ENCODE measurements around the gene TENM4.

Gene TENM4

DNA sequence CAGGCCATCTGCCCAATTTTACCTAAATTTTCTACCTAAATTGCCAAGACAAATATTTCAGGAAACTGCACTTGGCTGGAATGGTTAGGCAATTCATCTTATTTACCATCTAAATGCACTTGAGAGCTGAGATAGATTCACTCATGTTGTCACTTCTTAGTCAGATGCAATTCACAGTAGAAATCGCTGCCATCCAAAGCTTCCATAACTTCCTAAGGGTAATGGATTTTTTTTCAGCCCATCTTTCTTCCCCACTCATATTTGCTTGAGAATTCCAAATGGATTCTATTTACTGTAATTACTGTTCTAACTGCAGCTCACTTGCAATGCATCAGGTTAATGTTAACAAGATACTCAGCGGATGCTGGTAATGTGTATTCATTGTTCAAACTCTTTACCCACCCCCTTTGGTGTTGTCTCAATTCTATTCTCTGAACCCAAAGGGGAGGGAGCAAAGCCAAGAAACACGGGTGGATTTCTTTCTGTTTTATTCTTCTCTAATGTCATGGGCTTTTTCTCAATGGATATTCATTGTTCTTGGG is 96.0 kb downstream of the TENM4 start:
- no peak for TF ChIP-seq ZBTB7A (IDR thresholded peaks at IDR 0.05; ENCODE audit: low read depth)
- TF ChIP-seq RAD21 (IDR thresholded peaks at IDR 0.05; ENCODE audit: low read depth): no peak
- TF ChIP-seq, protein P1, sequence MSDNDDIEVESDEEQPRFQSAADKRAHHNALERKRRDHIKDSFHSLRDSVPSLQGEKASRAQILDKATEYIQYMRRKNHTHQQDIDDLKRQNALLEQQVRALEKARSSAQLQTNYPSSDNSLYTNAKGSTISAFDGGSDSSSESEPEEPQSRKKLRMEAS (IDR thresholded peaks at IDR 0.05): no peak
- no peak for TF ChIP-seq EP300 (IDR thresholded peaks at IDR 0.05; ENCODE audit: borderline replicate concordance)
- no peak for TF ChIP-seq CREB1 (IDR thresholded peaks at IDR 0.05; ENCODE audit: low read depth)
- no peak for TF ChIP-seq EGR1 (IDR thresholded peaks at IDR 0.05)
- TF ChIP-seq TCF12 (IDR thresholded peaks at IDR 0.05; ENCODE audit: low read depth): no peak
- TF ChIP-seq FOXM1 (IDR thresholded peaks at IDR 0.05; ENCODE audit: borderline replicate concordance, low read depth): no peak
- TF ChIP-seq, protein P2, sequence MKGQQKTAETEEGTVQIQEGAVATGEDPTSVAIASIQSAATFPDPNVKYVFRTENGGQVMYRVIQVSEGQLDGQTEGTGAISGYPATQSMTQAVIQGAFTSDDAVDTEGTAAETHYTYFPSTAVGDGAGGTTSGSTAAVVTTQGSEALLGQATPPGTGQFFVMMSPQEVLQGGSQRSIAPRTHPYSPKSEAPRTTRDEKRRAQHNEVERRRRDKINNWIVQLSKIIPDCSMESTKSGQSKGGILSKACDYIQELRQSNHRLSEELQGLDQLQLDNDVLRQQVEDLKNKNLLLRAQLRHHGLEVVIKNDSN (IDR thresholded peaks at IDR 0.05): no peak
- TF ChIP-seq CEBPB (IDR thresholded peaks at IDR 0.05): no peak
- no peak for TF ChIP-seq TAF1 (IDR thresholded peaks at IDR 0.05; ENCODE audit: low read depth)

DNA sequence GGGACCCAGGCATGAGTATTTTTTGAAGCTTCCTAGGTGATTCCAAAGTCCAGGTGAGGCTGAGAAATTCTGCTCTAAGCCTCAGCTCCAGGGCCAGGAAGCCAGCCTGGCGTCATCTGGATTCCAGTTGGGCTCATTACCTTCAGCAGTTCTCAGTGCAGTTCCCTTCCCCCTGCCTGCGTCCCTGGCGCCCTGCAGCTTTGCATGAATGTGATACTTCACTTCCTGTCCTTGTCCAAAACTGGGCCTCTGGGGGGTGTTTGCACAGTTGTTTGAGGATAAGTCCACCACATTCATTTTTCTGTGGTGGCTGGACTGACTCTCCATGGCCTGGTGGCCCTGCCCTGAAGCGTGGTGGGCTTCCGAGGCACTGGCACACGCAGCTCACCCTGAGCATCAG is 98.1 kb downstream of the TENM4 start:
- TF ChIP-seq ZBTB7A (IDR thresholded peaks at IDR 0.05; ENCODE audit: low read depth) (no peak), EGR1 (IDR thresholded peaks at IDR 0.05) (no peak), FOXM1 (IDR thresholded peaks at IDR 0.05; ENCODE audit: borderline replicate concordance, low read depth) (no peak), TAF1 (IDR thresholded peaks at IDR 0.05; ENCODE audit: low read depth) (no peak), TEAD4 (IDR thresholded peaks at IDR 0.05) (no peak), NFIC (IDR thresholded peaks at IDR 0.05) (no peak), CREB1 (IDR thresholded peaks at IDR 0.05; ENCODE audit: low read depth) (no peak), EP300 (IDR thresholded peaks at IDR 0.05; ENCODE audit: borderline replicate concordance) (no peak), RAD21 (IDR thresholded peaks at IDR 0.05; ENCODE audit: low read depth) (no peak), CEBPB (IDR thresholded peaks at IDR 0.05) (no peak), TCF12 (IDR thresholded peaks at IDR 0.05; ENCODE audit: low read depth) (no peak), YY1 (IDR thresholded peaks at IDR 0.05; ENCODE audit: low read depth) (no peak)
- TF ChIP-seq, protein P1 (IDR thresholded peaks at IDR 0.05): no peak
- TF ChIP-seq, protein P2 (IDR thresholded peaks at IDR 0.05): no peak
- TF ChIP-seq, protein P3, sequence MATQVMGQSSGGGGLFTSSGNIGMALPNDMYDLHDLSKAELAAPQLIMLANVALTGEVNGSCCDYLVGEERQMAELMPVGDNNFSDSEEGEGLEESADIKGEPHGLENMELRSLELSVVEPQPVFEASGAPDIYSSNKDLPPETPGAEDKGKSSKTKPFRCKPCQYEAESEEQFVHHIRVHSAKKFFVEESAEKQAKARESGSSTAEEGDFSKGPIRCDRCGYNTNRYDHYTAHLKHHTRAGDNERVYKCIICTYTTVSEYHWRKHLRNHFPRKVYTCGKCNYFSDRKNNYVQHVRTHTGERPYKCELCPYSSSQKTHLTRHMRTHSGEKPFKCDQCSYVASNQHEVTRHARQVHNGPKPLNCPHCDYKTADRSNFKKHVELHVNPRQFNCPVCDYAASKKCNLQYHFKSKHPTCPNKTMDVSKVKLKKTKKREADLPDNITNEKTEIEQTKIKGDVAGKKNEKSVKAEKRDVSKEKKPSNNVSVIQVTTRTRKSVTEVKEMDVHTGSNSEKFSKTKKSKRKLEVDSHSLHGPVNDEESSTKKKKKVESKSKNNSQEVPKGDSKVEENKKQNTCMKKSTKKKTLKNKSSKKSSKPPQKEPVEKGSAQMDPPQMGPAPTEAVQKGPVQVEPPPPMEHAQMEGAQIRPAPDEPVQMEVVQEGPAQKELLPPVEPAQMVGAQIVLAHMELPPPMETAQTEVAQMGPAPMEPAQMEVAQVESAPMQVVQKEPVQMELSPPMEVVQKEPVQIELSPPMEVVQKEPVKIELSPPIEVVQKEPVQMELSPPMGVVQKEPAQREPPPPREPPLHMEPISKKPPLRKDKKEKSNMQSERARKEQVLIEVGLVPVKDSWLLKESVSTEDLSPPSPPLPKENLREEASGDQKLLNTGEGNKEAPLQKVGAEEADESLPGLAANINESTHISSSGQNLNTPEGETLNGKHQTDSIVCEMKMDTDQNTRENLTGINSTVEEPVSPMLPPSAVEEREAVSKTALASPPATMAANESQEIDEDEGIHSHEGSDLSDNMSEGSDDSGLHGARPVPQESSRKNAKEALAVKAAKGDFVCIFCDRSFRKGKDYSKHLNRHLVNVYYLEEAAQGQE (IDR thresholded peaks at IDR 0.05; ENCODE audit: low read depth): no peak

DNA sequence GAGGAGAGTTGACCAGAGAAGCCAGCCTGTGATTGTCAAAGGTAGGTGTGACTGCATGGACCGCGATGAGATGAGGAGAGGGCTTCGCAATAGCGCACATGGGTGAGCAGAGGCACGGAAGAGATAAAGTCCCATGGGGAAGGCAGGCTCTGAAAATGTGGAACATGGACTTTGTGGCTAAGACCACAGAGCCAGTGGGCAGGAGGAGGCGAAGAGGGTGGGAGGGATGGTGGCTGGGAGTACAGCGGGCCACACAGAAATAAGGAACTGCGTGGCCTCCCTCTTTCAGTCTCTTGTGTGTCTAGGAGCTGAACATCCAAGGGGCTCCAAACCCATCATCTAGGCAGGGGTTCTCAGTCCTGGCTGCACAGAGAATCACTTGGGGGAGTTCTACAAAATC is 98.6 kb downstream of the TENM4 start:
- no peak for TF ChIP-seq TAF1 (IDR thresholded peaks at IDR 0.05; ENCODE audit: low read depth)
- TF ChIP-seq EGR1 (IDR thresholded peaks at IDR 0.05): no peak
- TF ChIP-seq YY1 (IDR thresholded peaks at IDR 0.05; ENCODE audit: low read depth): no peak
- TF ChIP-seq, protein P1 (IDR thresholded peaks at IDR 0.05): no peak
- TF ChIP-seq, protein P3 (IDR thresholded peaks at IDR 0.05; ENCODE audit: low read depth): no peak
- TF ChIP-seq TEAD4 (IDR thresholded peaks at IDR 0.05): no peak
- no peak for TF ChIP-seq ZBTB7A (IDR thresholded peaks at IDR 0.05; ENCODE audit: low read depth)
- no peak for TF ChIP-seq CREB1 (IDR thresholded peaks at IDR 0.05; ENCODE audit: low read depth)
- TF ChIP-seq, protein P2 (IDR thresholded peaks at IDR 0.05): no peak
- no peak for TF ChIP-seq TCF12 (IDR thresholded peaks at IDR 0.05; ENCODE audit: low read depth)
- TF ChIP-seq CEBPB (IDR thresholded peaks at IDR 0.05): no peak
- no peak for TF ChIP-seq RAD21 (IDR thresholded peaks at IDR 0.05; ENCODE audit: low read depth)
- TF ChIP-seq FOXM1 (IDR thresholded peaks at IDR 0.05; ENCODE audit: borderline replicate concordance, low read depth): no peak
- no peak for TF ChIP-seq NFIC (IDR thresholded peaks at IDR 0.05)
- TF ChIP-seq EP300 (IDR thresholded peaks at IDR 0.05; ENCODE audit: borderline replicate concordance): no peak

DNA sequence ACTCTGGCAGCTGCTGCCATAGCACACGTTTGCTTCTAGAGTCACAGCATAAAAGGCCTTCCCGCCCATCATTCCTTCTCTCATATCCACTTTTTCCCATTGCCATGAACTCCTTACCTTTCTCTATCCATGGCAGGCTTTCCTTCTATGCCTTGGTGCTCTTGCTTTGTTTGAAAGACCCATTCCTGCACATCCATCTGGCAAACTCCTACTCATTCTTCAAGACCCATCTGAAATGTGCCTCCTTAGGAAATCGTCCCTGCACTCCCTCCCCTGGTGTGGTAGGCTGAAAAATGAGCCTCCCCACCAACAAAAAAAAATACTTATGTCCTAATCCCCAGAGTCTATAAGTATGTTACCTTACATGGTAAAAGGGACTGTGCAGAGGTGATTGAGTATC is 100.3 kb downstream of the TENM4 start:
- TF ChIP-seq, protein P2 (IDR thresholded peaks at IDR 0.05): no peak
- no peak for TF ChIP-seq RAD21 (IDR thresholded peaks at IDR 0.05; ENCODE audit: low read depth)
- TF ChIP-seq TAF1 (IDR thresholded peaks at IDR 0.05; ENCODE audit: low read depth): no peak
- no peak for TF ChIP-seq FOXM1 (IDR thresholded peaks at IDR 0.05; ENCODE audit: borderline replicate concordance, low read depth)
- TF ChIP-seq YY1 (IDR thresholded peaks at IDR 0.05; ENCODE audit: low read depth): no peak
- TF ChIP-seq ZBTB7A (IDR thresholded peaks at IDR 0.05; ENCODE audit: low read depth): no peak
- TF ChIP-seq, protein P3 (IDR thresholded peaks at IDR 0.05; ENCODE audit: low read depth): no peak
- no peak for TF ChIP-seq NFIC (IDR thresholded peaks at IDR 0.05)
- TF ChIP-seq TCF12 (IDR thresholded peaks at IDR 0.05; ENCODE audit: low read depth): no peak

Measured in Ishikawa (cell line).